OCI-LY1 (cell line): ENCODE data around the gene ANTXRL.

Source experiments
- H2AFZ ChIP-seq: fragments of 200-600 bp; sonication (generic), shearing (Covaris generic); 2 replicates; pipeline ENCODE4 v1.6.0; 2014; ENCODE audit warnings: antibody characterized with exemption, mild to moderate bottlenecking, low read length
- H3F3A ChIP-seq: fragments of 200-600 bp; sonication (generic), shearing (Covaris generic); 2 replicates; pipeline ENCODE4 v1.6.0; 2014; ENCODE audit warnings: mild to moderate bottlenecking, antibody characterized with exemption, low read length, moderate library complexity; ENCODE audit not compliant: insufficient read depth
- H3K27ac ChIP-seq: fragments of 200-600 bp; sonication (generic); 2 replicates; pipeline ENCODE4 v1.5.1; 2014; ENCODE audit warnings: low read length, mixed run types, mild to moderate bottlenecking, low read depth; ENCODE audit not compliant: poor library complexity, severe bottlenecking
- H3K27me3 ChIP-seq: fragments of 200-600 bp; sonication (generic); 2 replicates; pipeline ENCODE4 v1.6.0; 2014; ENCODE audit warnings: antibody characterized with exemption, mild to moderate bottlenecking, low read length, moderate library complexity; ENCODE audit not compliant: insufficient read depth
- H3K36me3 ChIP-seq: fragments of 200-600 bp; sonication (generic); 2 replicates; pipeline ENCODE4 v1.6.1; 2014; ENCODE audit warnings: mild to moderate bottlenecking, antibody characterized with exemption, low read length, moderate library complexity, mixed read lengths; ENCODE audit not compliant: insufficient read depth
- H3K4me1 ChIP-seq: fragments of 200-600 bp; sonication (generic); 2 replicates; pipeline ENCODE4 v1.5.1; 2014; ENCODE audit warnings: mild to moderate bottlenecking, low read length, moderate library complexity; ENCODE audit not compliant: insufficient read depth, severe bottlenecking
- H3K4me2 ChIP-seq: fragments of 200-600 bp; sonication (generic), shearing (Covaris generic); 2 replicates; pipeline ENCODE4 v1.6.1; 2014; ENCODE audit warnings: low read length
- H3K4me3 ChIP-seq: fragments of 200-600 bp; sonication (generic); 2 replicates; pipeline ENCODE4 v1.5.1; 2014; ENCODE audit warnings: low read length, low read depth, mild to moderate bottlenecking, mixed read lengths; ENCODE audit not compliant: poor library complexity, severe bottlenecking
- H3K79me2 ChIP-seq: fragments of 200-600 bp; shearing (Covaris generic); 2 replicates; pipeline ENCODE4 v1.6.1; 2016; ENCODE audit warnings: mixed run types, low read length, mixed read lengths; ENCODE audit not compliant: insufficient read depth
- H3K9ac ChIP-seq: fragments of 200-600 bp; sonication (generic), shearing (Covaris generic); 2 replicates; pipeline ENCODE4 v1.6.1; 2014; ENCODE audit warnings: mild to moderate bottlenecking, low read length, mixed read lengths
- H3K9me2 ChIP-seq: fragments of 200-600 bp; sonication (generic), shearing (Covaris generic); 2 replicates; pipeline ENCODE4 v1.6.1; 2014; ENCODE audit warnings: low read depth, mild to moderate bottlenecking, low read length, mixed read lengths
- H3K9me3 ChIP-seq: fragments of 200-600 bp; shearing (Covaris generic); 2 replicates; pipeline ENCODE4 v1.6.1; 2014; ENCODE audit warnings: low read length, mixed read lengths
- H4K20me1 ChIP-seq: fragments of 200-600 bp; sonication (generic), shearing (Covaris generic); 2 replicates; pipeline ENCODE4 v1.6.0; 2016; ENCODE audit warnings: mild to moderate bottlenecking, low read length; ENCODE audit not compliant: insufficient read depth
- EZH2 ChIP-seq: fragments of 200-600 bp; sonication (generic), shearing (Covaris generic); IDR thresholded peaks from 2 replicates; pipeline ENCODE4 v1.8.0; 2017; ENCODE audit warnings: borderline replicate concordance, mixed run types, mild to moderate bottlenecking, antibody characterized with exemption, low read length, moderate library complexity, mixed read lengths
- TF ChIP-seq, protein P1 (sequence below): fragments of 200-600 bp; sonication (generic), shearing (Covaris generic); IDR thresholded peaks from 2 replicates; pipeline ENCODE4 v1.5.1; 2017; ENCODE audit warnings: mild to moderate bottlenecking, antibody characterized with exemption, low read length, moderate library complexity, mixed read lengths

The ANTXRL gene

DNA sequence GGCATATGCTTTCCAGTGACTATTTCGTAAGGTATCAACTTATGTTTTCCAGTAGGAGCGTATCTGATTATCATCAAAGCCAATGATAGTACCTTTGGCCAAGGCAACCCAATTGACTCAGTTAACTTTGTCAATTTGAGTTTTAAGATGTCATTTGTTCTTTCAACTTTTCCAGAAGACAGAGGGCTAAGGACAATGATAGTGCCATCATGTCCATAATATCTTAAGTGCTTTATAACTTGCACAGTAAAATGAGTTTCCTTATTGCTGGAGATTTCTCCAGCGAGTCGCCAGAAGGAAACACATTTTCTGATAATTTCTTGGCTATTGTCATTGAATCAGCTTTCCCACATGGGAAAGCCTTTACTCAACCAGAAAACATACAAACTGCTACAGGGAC is 35.0 kb downstream of the ANTXRL start:
- no peak overlapping the region for H3K27ac ChIP-seq
- no peaks in the 10 kb centered on the region for H3K9me3 ChIP-seq
- H2AFZ ChIP-seq = no peak overlapping the region
- H3K4me1 ChIP-seq = no peaks in the 10 kb centered on the region
- H3F3A ChIP-seq = no peaks in the 10 kb centered on the region
- no peaks in the 10 kb centered on the region for H3K36me3 ChIP-seq
- H4K20me1 ChIP-seq = no peaks in the 10 kb centered on the region
- no peak overlapping the region for H3K4me3 ChIP-seq
- no peak overlapping the region for H3K9ac ChIP-seq
- no peaks in the 10 kb centered on the region for H3K79me2 ChIP-seq
- H3K9me2 ChIP-seq = no peaks in the 10 kb centered on the region
- TF ChIP-seq, protein P1, sequence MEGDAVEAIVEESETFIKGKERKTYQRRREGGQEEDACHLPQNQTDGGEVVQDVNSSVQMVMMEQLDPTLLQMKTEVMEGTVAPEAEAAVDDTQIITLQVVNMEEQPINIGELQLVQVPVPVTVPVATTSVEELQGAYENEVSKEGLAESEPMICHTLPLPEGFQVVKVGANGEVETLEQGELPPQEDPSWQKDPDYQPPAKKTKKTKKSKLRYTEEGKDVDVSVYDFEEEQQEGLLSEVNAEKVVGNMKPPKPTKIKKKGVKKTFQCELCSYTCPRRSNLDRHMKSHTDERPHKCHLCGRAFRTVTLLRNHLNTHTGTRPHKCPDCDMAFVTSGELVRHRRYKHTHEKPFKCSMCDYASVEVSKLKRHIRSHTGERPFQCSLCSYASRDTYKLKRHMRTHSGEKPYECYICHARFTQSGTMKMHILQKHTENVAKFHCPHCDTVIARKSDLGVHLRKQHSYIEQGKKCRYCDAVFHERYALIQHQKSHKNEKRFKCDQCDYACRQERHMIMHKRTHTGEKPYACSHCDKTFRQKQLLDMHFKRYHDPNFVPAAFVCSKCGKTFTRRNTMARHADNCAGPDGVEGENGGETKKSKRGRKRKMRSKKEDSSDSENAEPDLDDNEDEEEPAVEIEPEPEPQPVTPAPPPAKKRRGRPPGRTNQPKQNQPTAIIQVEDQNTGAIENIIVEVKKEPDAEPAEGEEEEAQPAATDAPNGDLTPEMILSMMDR = no peak
- no peak for TF ChIP-seq EZH2
- H3K4me2 ChIP-seq = no peak overlapping the region
- H3K27me3 ChIP-seq = peaks cover 3% of the 10 kb centered on the region; the same call in 1 of the 2 replicates

DNA sequence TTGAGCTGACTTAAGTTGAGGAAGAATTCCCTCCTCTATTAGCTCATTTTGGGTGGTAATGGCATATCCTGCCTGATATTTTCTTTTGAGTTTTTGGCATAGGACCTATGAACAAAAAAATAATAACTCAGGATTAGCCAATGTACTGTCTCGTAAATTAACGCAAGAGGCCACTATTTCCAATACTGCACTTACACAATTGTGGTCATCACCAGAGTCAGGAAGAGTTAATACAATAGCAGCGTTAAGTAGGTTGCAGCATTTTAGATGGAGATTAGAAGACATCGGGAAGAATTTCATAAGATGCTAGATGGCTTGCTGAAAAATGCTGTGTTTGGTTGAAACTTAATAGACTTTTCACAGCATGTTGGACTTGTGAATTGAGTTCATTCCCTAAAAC is 36.4 kb downstream of the ANTXRL start:
- Histone ChIP-seq H2AFZ (no peak overlapping the region), H3K4me3 (no peak overlapping the region), H3K4me1 (no peaks in the 10 kb centered on the region), H3K9me3 (no peaks in the 10 kb centered on the region), H3K27ac (no peak overlapping the region), H3F3A (no peaks in the 10 kb centered on the region), H3K79me2 (no peaks in the 10 kb centered on the region), H3K36me3 (no peaks in the 10 kb centered on the region), H3K9ac (no peak overlapping the region), H4K20me1 (no peaks in the 10 kb centered on the region), H3K27me3 (peaks cover 3% of the 10 kb centered on the region; the same call in 1 of the 2 replicates), H3K9me2 (no peaks in the 10 kb centered on the region), H3K4me2 (no peak overlapping the region)
- TF ChIP-seq EZH2 = no peak
- TF ChIP-seq, protein P1 = no peak

DNA sequence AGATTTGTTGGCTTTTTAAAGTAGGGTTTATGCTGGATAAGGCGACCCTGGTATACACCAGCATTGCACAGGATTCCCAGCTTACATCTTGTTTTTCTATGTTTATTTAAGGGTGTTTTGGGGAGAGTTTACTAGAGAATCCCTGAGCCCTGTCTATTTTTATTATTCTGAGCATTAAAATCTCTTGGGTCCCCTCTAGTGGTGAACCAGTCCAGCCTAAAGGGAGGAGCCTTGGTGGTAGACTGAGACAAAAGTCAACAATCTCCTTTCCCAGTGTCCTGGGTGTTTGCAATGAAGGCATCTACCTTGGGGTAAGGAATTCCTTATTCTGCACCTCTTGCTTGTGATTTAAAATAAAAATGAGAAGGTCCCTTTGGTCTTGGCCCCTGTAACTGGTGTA is 38.2 kb downstream of the ANTXRL start:
- Histone ChIP-seq H3F3A (no peaks in the 10 kb centered on the region), H3K4me2 (no peak overlapping the region), H3K9me3 (no peaks in the 10 kb centered on the region), H3K36me3 (no peaks in the 10 kb centered on the region), H3K79me2 (no peaks in the 10 kb centered on the region), H2AFZ (no peak overlapping the region), H3K4me1 (no peaks in the 10 kb centered on the region), H3K27me3 (no peaks in the 10 kb centered on the region), H3K9ac (no peak overlapping the region), H4K20me1 (no peaks in the 10 kb centered on the region), H3K9me2 (no peaks in the 10 kb centered on the region), H3K27ac (no peak overlapping the region), H3K4me3 (no peak overlapping the region)
- TF ChIP-seq, protein P1 = peak; percentile 58
- no peak for TF ChIP-seq EZH2
